CD1c-positive myeloid dendritic cell (primary cell): ENCODE measurements around the gene SLC12A2.

ENCODE experiments used
- DNase-seq: peaks from one replicate; pipeline ENCODE4 v3.0.0-alpha.2; 2016; ENCODE audit errors: extremely low spot score

The SLC12A2 gene

DNA sequence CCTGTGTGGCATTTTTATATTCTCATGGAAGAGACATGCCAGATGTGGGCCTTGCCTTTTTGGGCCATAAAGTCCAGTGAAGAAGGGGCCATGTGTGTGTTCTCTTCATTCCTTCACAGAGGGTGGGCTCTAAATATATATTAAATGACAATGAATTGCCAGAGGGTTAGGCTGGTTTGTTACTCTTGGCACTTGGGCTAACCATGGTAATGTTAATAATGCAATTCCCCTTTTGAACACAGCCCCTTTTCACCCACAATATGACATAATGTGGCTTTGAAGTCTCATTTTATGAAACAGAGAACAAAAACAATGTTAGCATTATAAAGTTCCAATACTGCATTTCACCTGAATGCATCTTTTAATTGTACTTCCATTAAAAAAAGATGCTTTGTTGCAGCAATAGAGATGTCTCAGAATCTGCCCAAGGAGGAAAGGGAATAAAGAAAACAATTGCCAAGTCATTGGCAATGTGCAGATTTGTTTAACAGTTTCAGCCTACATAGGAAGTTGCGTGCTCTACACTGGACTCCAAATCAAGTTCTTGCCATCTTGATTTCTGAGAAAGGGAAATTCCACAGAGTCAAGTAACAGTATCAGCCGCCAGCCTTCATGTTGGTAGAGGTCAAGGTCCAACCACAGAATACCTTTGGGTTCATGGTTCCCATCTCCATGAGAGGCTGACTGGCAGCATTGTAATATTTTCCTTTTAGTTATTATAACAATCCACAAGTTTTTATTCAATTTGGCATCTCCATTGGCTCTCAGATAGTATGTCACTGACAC is 141.9 kb downstream of the SLC12A2 start:
- DNase-seq: no peak

DNA sequence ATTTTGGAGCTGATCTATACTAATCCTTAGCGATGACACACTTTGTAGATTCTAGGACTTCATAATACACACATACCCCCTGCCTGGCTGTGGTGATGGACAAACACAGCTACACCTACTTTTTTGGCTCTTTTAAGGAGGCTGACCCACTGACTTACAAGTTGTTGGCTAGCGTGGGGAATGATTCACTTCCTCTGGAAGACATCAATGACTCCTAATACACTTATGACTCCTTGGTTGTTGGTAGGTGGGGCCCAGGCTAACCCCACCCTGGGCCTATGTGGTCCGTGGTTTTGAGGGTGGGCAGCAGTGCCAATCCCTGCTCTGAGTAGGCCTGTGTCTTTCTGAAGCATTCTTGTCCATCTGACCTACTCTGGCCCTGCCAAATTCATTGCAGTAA is 144.4 kb downstream of the SLC12A2 start:
- no peak for DNase-seq

DNA sequence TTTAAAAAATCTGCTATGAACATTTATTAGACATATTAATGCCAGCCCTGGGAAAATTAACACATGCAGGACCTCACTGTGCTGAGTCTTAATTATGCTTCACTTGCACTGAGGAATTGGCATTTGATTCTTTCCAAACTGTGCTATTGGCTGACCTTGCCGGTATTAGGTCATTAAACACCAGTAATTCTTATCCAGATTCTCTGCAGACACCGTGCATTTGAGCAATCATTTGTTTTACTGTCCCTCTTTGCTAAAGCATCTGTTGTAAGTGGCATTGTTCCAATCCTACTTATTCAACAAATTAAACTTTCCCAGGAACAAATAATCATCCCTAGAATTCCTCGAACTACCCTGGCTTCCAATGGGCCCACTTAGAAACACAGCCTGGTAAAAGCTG is 145.0 kb downstream of the SLC12A2 start:
- no peak for DNase-seq

DNA sequence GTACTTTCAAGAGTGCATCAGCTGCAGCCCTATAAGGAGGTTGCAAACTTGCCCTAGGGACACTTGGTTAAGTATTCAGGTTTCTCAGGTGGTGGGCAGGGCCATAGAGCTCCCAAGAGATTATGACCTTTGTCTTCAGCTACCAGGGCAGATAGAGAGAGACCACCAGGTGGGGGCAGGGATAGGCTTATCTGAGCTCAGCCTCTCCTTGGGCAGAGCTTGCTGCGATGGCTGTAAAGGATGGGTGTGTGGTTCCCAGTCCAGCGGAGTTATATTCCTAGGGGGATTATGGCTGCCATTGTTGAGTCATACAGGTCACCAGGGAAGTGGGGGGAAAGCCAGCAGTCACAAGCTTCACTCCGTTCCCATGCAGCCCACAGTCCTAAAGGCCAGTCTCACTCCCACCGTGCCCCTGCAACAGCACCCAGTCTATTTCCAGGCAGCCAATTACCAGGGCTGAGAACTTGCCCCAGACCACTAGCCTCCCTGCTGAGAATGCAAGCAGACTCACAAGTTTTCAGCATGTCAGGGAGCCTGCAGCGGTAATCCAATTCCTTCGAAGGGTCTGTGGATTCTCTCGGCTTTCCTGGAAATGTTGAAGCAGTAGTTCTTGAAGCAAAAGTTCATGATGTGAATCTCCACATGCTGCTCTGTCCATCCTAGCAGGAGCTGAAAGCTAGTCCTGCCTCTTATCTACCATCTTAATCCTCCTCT is 151.5 kb downstream of the SLC12A2 start:
- no peak for DNase-seq

DNA sequence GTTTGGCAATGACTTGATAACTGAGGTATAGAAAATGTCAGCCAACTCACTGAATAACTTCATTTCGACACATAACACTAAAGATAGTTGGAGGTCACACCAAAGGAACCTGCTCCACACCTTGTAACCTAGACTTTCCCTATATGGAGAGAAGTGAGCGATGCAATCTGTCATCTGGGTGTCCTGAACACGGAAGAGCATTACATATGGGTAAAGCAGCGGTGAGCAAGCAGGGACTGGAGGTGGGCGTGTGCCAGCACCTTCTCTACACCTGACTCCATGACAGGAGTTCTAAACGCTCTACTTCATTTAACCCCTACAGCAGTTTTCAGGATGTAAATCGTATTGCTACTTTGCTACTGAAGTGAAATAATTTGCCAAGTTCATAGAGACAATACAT is 152.8 kb downstream of the SLC12A2 start:
- no peak for DNase-seq

DNA sequence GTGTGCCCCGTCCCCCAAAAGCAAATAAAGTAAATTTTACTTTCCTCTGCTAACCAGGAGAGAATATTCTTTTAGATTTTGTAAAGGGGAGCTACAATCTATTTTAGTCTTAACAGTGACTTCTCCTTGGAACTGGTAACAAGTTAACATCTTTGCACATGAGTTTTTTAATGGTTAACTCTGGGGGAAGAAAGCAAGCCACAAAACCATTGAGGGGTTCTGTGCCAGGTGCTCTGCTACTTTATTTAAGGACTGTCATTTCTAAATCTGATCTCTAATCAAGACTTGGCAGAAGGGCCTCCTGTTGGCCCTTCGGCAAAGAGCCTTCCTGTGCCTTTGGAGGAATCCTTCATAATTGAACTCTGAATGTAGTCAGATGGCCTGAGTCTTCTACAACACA is 153.4 kb downstream of the SLC12A2 start:
- DNase-seq: no peak

DNA sequence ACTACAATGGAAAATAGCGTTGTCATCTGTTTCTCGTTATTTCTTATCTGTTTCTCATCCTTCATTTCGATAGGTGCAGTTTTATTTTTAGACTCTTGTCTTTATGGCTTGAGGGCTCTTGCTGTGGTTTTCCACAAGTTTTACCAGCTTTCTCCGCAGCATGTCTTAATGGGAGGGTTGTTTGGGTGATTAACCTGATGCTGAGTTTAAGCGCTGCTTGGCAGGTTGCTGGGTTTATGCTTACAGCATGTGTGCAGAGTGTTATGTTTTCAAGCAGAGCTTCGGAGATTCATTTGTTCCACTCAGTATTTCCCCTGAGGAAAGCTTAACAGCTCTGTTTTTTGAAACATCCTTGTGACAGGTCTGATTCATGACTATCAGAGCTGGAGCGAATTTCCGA is 154.0 kb downstream of the SLC12A2 start:
- no peak for DNase-seq
